Measurements from ENCODE around the gene PTPN14.

The PTPN14 gene

GRCh38 chr1:214425716-214426425 lies 125.5 kb downstream of the PTPN14 start:
- DNase-seq (ENCODE audit: low read depth), result no peak

GRCh38 chr1:214425101-214425500 lies 126.3 kb downstream of the PTPN14 start:
- DNase-seq (ENCODE audit: low read depth), result no peak

GRCh38 chr1:214423045-214423444 lies 128.4 kb downstream of the PTPN14 start:
- no peak for DNase-seq (ENCODE audit: low read depth)

- DNase-seq (ENCODE audit: low read depth), result no peak
Measured at GRCh38 chr1:214422137-214422671, 129.2 kb downstream of the PTPN14 start.

- DNase-seq (ENCODE audit: low read depth), result no peak
Measured at GRCh38 chr1:214420833-214421232, 130.6 kb downstream of the PTPN14 start.

- DNase-seq (ENCODE audit: low read depth), result no peak
Measured at GRCh38 chr1:214420341-214420740, 131.1 kb downstream of the PTPN14 start.

- no peak for DNase-seq (ENCODE audit: low read depth)
Measured at GRCh38 chr1:214419650-214420049, 131.8 kb downstream of the PTPN14 start.

- DNase-seq (ENCODE audit: low read depth), result no peak
Measured at GRCh38 chr1:214418391-214418790, 133.0 kb downstream of the PTPN14 start.

- no peak for DNase-seq (ENCODE audit: low read depth)
Measured at GRCh38 chr1:214417545-214418210, 133.7 kb downstream of the PTPN14 start.

- DNase-seq (ENCODE audit: low read depth), result no peak
Measured at GRCh38 chr1:214416858-214417257, 134.5 kb downstream of the PTPN14 start.

- no peak for DNase-seq (ENCODE audit: low read depth)
Measured at GRCh38 chr1:214416417-214416816, 135.0 kb downstream of the PTPN14 start.

- DNase-seq (ENCODE audit: low read depth), result no peak
Measured at GRCh38 chr1:214415131-214415530, 136.3 kb downstream of the PTPN14 start.

GRCh38 chr1:214414691-214415090 lies 136.7 kb downstream of the PTPN14 start:
- no peak for DNase-seq (ENCODE audit: low read depth)

GRCh38 chr1:214413315-214413714 lies 138.1 kb downstream of the PTPN14 start:
- DNase-seq (ENCODE audit: low read depth), result no peak

GRCh38 chr1:214404571-214405213 lies 146.7 kb downstream of the PTPN14 start:
- DNase-seq (ENCODE audit: low read depth), result no peak

GRCh38 chr1:214404154-214404553 lies 147.2 kb downstream of the PTPN14 start:
- no peak for DNase-seq (ENCODE audit: low read depth)

GRCh38 chr1:214403431-214403830 lies 148.0 kb downstream of the PTPN14 start:
- DNase-seq (ENCODE audit: low read depth), result no peak

- no peak for DNase-seq (ENCODE audit: low read depth)
Measured at GRCh38 chr1:214402613-214403083, 148.8 kb downstream of the PTPN14 start.

- DNase-seq (ENCODE audit: low read depth), result no peak
Measured at GRCh38 chr1:214401666-214402065, 149.7 kb downstream of the PTPN14 start.

GRCh38 chr1:214400131-214400530 lies 151.3 kb downstream of the PTPN14 start:
- no peak for DNase-seq (ENCODE audit: low read depth)

GRCh38 chr1:214398490-214398889 lies 152.9 kb downstream of the PTPN14 start:
- DNase-seq (ENCODE audit: low read depth), result no peak

GRCh38 chr1:214397497-214397896 lies 153.9 kb downstream of the PTPN14 start:
- DNase-seq (ENCODE audit: low read depth), result no peak

GRCh38 chr1:214396330-214396729 lies 155.1 kb downstream of the PTPN14 start:
- no peak for DNase-seq (ENCODE audit: low read depth)

Measured in activated T-helper 1 cell treated with Interleukin-2 at 50 U/mL for 16 hours (primary cell).